Measurements from ENCODE around the gene GRM5. TPM values are rescaled to one million over a fixed set of nuclear protein-coding genes. Genes with fewer than 3 reads are reported as not detected.
"Not testable (repeated sequence)": the region's sequence is repeated elsewhere in the genome, so short reads cannot be mapped to it uniquely, and the experiment has no call there.

Gene GRM5
- total RNA-seq, 4 donors from 2014 or later, result 0.53 TPM; not detected in 3

DNA sequence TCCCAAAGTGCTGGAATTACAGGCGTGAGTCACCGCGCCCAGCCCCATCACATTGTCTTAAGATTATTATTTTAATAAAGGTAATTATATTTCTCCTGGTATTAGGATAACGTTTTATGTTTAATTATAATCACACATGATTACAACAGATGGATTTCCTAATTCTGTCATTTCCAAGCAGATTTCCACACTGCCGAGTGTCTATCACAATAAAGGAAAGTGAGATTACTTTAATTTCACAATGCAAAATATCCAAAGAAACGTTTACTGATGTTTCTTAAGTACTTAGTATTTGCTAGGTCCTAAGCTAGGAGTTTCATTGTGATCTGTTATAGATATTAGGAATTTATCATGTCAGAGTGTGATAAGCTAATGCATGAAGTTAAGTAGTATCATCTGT lies 524.8 kb downstream of the GRM5 start:
- H3K4me1 ChIP-seq, result no peaks in the 10 kb centered on the region
- no peaks in the 10 kb centered on the region for H3K36me3 ChIP-seq
- H3K27ac ChIP-seq, result no peak overlapping the region
- no peak for DNase-seq
- TF ChIP-seq POLR2A (IDR thresholded peaks at IDR 0.05), result no peak
- no peak overlapping the region for H3K4me3 ChIP-seq
- no peaks in the 10 kb centered on the region for H3K27me3 ChIP-seq
- no peaks in the 10 kb centered on the region for H3K9me3 ChIP-seq

DNA sequence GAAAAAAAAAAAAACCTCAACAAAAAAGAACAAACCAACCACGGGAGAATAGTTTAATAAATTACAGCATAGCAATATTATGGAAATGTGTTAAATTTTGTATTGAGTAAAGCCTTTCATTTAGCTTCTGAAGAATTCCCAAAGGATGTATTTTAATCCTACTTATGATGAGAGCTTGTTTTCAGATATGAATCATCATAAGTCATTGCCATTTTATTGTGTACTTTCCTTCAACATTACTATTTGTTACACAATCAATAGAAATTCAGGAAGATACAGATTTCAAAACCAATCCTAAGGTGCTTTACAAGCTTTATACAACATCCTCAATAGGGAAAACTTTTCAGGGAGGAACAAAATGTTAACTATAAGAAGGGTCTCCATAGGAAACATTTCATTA lies 527.7 kb downstream of the GRM5 start:
- H3K9me3 ChIP-seq, result no peaks in the 10 kb centered on the region
- H3K36me3 ChIP-seq, result no peaks in the 10 kb centered on the region
- no peak overlapping the region for H3K4me3 ChIP-seq
- no peak overlapping the region for H3K27ac ChIP-seq
- DNase-seq, result no peak
- no peaks in the 10 kb centered on the region for H3K27me3 ChIP-seq
- TF ChIP-seq, protein P1, sequence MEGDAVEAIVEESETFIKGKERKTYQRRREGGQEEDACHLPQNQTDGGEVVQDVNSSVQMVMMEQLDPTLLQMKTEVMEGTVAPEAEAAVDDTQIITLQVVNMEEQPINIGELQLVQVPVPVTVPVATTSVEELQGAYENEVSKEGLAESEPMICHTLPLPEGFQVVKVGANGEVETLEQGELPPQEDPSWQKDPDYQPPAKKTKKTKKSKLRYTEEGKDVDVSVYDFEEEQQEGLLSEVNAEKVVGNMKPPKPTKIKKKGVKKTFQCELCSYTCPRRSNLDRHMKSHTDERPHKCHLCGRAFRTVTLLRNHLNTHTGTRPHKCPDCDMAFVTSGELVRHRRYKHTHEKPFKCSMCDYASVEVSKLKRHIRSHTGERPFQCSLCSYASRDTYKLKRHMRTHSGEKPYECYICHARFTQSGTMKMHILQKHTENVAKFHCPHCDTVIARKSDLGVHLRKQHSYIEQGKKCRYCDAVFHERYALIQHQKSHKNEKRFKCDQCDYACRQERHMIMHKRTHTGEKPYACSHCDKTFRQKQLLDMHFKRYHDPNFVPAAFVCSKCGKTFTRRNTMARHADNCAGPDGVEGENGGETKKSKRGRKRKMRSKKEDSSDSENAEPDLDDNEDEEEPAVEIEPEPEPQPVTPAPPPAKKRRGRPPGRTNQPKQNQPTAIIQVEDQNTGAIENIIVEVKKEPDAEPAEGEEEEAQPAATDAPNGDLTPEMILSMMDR (IDR thresholded peaks at IDR 0.05), result no peak
- no peak for TF ChIP-seq POLR2A (IDR thresholded peaks at IDR 0.05)
- H3K4me1 ChIP-seq, result no peaks in the 10 kb centered on the region

DNA sequence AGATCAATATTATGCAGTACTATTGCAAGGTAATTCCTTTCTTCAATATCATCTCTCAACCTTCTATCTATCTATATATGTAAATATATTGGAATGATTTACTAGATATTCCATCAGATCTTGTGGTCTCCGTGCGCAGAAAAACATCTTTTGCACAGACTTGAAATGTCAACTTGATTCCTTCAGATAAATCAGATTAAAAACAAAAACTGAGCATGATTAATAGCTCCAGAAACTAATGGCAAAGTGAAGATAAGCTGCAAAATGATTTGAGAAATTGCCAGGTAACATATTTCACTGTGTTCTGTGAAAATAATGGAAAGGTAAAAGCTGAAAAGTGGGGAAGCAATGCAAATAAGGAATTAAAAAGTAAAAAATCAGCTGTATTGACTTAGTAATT lies 528.2 kb downstream of the GRM5 start:
- no peak overlapping the region for H3K4me3 ChIP-seq
- no peaks in the 10 kb centered on the region for H3K36me3 ChIP-seq
- H3K9me3 ChIP-seq, result no peaks in the 10 kb centered on the region
- TF ChIP-seq POLR2A (IDR thresholded peaks at IDR 0.05), result no peak
- TF ChIP-seq, protein P1 (IDR thresholded peaks at IDR 0.05), result no peak
- H3K4me1 ChIP-seq, result no peaks in the 10 kb centered on the region
- no peak for DNase-seq
- H3K27ac ChIP-seq, result no peak overlapping the region
- no peaks in the 10 kb centered on the region for H3K27me3 ChIP-seq

GRCh38 chr11:88536616-88537265 lies 529.0 kb downstream of the GRM5 start:
- Histone ChIP-seq H3K4me3 (no peak overlapping the region), H3K9me3 (no peaks in the 10 kb centered on the region), H3K27ac (no peak overlapping the region), H3K27me3 (no peaks in the 10 kb centered on the region), H3K4me1 (no peaks in the 10 kb centered on the region), H3K36me3 (no peaks in the 10 kb centered on the region)
- TF ChIP-seq, protein P1 (IDR thresholded peaks at IDR 0.05), result no peak
- TF ChIP-seq POLR2A (IDR thresholded peaks at IDR 0.05), result no peak
- DNase-seq, result no peak

DNA sequence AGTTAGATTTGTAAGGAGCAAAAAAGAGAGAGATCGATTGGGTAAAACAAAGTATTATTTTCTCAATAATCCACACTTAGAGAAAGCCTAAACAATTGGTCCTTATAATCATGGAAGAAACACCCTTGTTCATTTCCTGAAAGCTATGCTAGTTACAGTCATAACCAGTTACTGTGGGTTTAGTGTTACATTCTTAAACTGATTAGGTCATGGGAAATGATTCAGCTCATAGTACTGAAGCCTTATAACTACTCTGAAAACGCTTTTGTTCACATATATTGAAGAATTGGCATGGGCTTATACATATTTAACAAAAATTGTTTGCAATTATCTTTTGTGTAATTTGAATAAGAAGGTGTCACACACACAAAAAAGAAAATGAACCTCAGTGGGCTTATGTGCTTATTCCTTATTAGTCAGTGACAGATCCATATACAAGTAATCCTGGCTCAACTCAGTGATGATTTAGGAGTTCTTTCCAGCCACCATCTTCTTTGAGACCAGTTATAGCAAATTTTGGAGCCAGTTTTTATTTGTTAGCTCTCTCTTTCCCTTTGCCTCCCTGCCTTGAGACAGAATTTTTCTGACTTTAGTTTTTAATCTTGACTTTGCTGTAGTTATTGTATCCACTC lies 529.8 kb downstream of the GRM5 start:
- Histone ChIP-seq H3K4me1 (no peaks in the 10 kb centered on the region), H3K9me3 (no peaks in the 10 kb centered on the region), H3K27ac (no peak overlapping the region), H3K36me3 (no peaks in the 10 kb centered on the region), H3K4me3 (no peak overlapping the region), H3K27me3 (no peaks in the 10 kb centered on the region)
- TF ChIP-seq, protein P1 (IDR thresholded peaks at IDR 0.05), result no peak
- no peak for TF ChIP-seq POLR2A (IDR thresholded peaks at IDR 0.05)
- DNase-seq, result no peak

DNA sequence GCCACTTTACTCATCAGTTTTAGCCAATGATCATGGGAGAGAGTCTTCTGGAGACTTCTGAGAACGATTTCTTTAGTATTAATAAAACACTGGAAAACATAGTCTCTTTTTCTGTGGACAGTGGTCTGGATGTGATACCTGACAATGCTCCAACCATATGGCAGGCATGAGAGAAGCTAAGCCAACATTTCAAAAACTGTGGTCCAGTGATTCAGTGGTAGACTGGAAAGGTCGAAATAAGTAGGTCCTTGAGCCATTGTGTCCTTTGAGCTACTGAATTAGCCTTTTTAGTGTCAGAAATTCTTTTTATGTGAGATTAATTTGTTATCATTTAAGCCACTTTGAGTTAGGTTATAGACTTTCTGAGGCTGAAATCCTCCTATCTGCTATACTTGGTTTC lies 530.5 kb downstream of the GRM5 start:
- H3K9me3 ChIP-seq, result no peaks in the 10 kb centered on the region
- DNase-seq, result no peak
- no peak overlapping the region for H3K4me3 ChIP-seq
- no peaks in the 10 kb centered on the region for H3K4me1 ChIP-seq
- no peak for TF ChIP-seq POLR2A (IDR thresholded peaks at IDR 0.05)
- H3K27ac ChIP-seq, result no peak overlapping the region
- H3K36me3 ChIP-seq, result no peaks in the 10 kb centered on the region
- no peaks in the 10 kb centered on the region for H3K27me3 ChIP-seq

DNA sequence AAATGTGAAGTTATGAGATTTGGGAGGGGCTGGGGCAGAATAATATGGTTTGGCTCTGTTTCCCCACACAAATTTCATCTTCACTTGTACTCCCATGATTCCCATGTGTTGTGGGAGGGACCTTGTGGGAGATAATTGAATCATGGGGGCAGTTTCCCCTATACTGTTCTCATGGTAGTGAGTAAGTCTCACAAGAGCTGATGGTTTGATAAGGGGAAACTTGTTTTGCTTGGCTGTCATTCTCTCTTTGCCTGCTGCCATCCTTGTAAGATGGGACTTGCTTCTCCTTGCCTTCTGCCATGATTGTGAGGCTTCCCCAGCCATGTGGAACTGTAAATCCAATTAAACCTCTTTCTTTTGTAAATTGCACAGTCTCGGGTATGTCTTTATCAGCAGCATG lies 531.1 kb downstream of the GRM5 start:
- H3K4me3 ChIP-seq, H3K4me1 ChIP-seq, H3K36me3 ChIP-seq, DNase-seq, H3K27me3 ChIP-seq, H3K27ac ChIP-seq, H3K9me3 ChIP-seq: not testable (repeated sequence)
